GM18505 (cell line): Measurements from ENCODE around the gene FOXL3.

Experiments used
- ATAC-seq: cut with Tn5 transposase; IDR thresholded peaks from one replicate; pipeline ENCODE4 v1.9.1; 2021; ENCODE audit not compliant: unreplicated experiment
- POLR2A ChIP-seq: IDR thresholded peaks from 4 replicates; pipeline ENCODE4 v1.6.1; 2011; ENCODE audit warnings: borderline replicate concordance; ENCODE audit not compliant: insufficient read depth, insufficient read length; ENCODE audit errors: extremely low read depth

The FOXL3 gene

GRCh38 chr7:280461-280860 is 9.5 kb upstream of the FOXL3 start:
- no peak for TF ChIP-seq POLR2A
- ATAC-seq, result no peak

GRCh38 chr7:281637-282036 is 8.3 kb upstream of the FOXL3 start:
- no peak for TF ChIP-seq POLR2A
- no peak for ATAC-seq

- TF ChIP-seq POLR2A, result no peak
- ATAC-seq, result no peak
Measured at GRCh38 chr7:282621-283020, 7.3 kb upstream of the FOXL3 start.

- no peak for TF ChIP-seq POLR2A
- no peak for ATAC-seq
Measured at GRCh38 chr7:284762-285722, 4.9 kb upstream of the FOXL3 start.

- TF ChIP-seq POLR2A, result no peak
- no peak for ATAC-seq
Measured at GRCh38 chr7:285731-286130, 4.2 kb upstream of the FOXL3 start.

GRCh38 chr7:286266-286665 is 3.7 kb upstream of the FOXL3 start:
- TF ChIP-seq POLR2A, result no peak
- no peak for ATAC-seq

GRCh38 chr7:288671-289101 is 1.3 kb upstream of the FOXL3 start:
- TF ChIP-seq POLR2A, result no peak
- no peak for ATAC-seq

GRCh38 chr7:289209-289755 is 688 bp upstream of the FOXL3 start:
- TF ChIP-seq POLR2A, result no peak
- no peak for ATAC-seq

GRCh38 chr7:290554-291372 is 793 bp downstream of the FOXL3 start:
- no peak for ATAC-seq
- no peak for TF ChIP-seq POLR2A

- TF ChIP-seq POLR2A, result no peak
- ATAC-seq, result no peak
Measured at GRCh38 chr7:291373-292092, 1.6 kb downstream of the FOXL3 start.

- no peak for TF ChIP-seq POLR2A
- no peak for ATAC-seq
Measured at GRCh38 chr7:292226-292625, 2.3 kb downstream of the FOXL3 start.

GRCh38 chr7:292826-293225 is 2.9 kb downstream of the FOXL3 start:
- no peak for TF ChIP-seq POLR2A
- ATAC-seq, result no peak
